Measurements from ENCODE around the gene ASIC5. TPM values are rescaled to one million over a fixed set of nuclear protein-coding genes. Genes with fewer than 3 reads are reported as not detected.
"Not testable (repeated sequence)": the region's sequence is repeated elsewhere in the genome, so short reads cannot be mapped to it uniquely, and the experiment has no call there.

Gene ASIC5
- total RNA-seq, 2 experiments from 2014 or later = not detected

GRCh38 chr4:155898371-155898770, 32.3 kb upstream of the ASIC5 start:
- H3K36me3 Mint-ChIP-seq; CTCF ChIA-PET; H3K27ac Mint-ChIP-seq; POLR2A ChIA-PET; H3K4me3 Mint-ChIP-seq; H3K4me1 Mint-ChIP-seq (ENCODE audit: low read depth); H3K27me3 Mint-ChIP-seq; intact Hi-C loops (cut with micrococcal nuclease); DNase-seq: not testable (repeated sequence)
- peaks cover 13% of the 10 kb centered on the region for H3K9me3 Mint-ChIP-seq

DNA sequence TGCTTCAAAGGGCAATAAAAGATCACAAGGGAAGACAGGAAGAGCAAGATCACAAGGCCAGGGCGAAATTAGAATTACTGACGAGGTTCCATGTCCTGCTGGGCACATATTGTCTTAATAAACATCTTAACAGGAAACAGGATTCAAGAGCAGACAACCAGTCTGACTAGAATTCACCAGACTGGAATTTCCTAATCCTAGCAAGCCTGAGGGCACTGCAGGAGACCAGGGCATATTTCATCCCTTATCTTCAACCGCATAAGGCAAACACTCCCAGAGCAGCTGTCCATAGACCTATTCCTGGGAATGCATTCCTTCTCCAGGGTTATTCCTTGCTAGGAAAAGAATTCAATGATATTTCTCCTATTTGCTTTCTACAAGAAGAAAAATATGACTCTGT, 25.0 kb upstream of the ASIC5 start:
- H3K4me3 Mint-ChIP-seq = no peak overlapping the region
- peaks cover 12% of the 10 kb centered on the region for H3K27me3 Mint-ChIP-seq
- POLR2A ChIA-PET = no interaction called here
- DNase-seq = no peak
- peaks cover 4% of the 10 kb centered on the region for H3K9me3 Mint-ChIP-seq
- no peak overlapping the region for H3K27ac Mint-ChIP-seq
- H3K36me3 Mint-ChIP-seq = no peaks in the 10 kb centered on the region
- intact Hi-C loops (cut with micrococcal nuclease) = no loop called here
- H3K4me1 Mint-ChIP-seq (ENCODE audit: low read depth) = no peaks in the 10 kb centered on the region
- CTCF ChIA-PET = no interaction called here

DNA sequence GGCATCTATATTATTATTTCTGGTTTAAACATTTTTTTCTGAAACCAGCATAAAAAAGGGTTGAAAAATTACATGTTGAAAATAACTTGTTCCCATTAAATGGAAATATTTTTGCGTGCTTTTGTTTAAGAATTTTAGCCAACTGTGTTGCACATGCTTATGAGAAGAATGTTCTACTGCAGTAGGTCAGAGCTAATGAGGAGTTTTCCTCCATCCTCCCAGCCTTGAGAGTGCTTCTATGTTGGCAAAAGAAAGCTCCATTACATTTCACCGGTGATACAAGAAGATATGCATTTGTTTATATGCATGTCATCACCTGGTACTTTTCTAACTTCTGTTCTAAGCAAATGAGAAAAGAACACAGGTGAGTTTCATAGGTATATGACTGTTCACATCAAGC, 23.9 kb upstream of the ASIC5 start:
- intact Hi-C loops (cut with micrococcal nuclease) = no loop called here
- CTCF ChIA-PET = no interaction called here
- no peaks in the 10 kb centered on the region for H3K36me3 Mint-ChIP-seq
- no peak for DNase-seq
- H3K27me3 Mint-ChIP-seq = peaks cover 10% of the 10 kb centered on the region
- H3K9me3 Mint-ChIP-seq = no peaks in the 10 kb centered on the region
- POLR2A ChIA-PET = no interaction called here
- no peak overlapping the region for H3K27ac Mint-ChIP-seq
- no peaks in the 10 kb centered on the region for H3K4me1 Mint-ChIP-seq (ENCODE audit: low read depth)
- no peak overlapping the region for H3K4me3 Mint-ChIP-seq

- no peaks in the 10 kb centered on the region for H3K9me3 Mint-ChIP-seq
- no peaks in the 10 kb centered on the region for H3K4me1 Mint-ChIP-seq (ENCODE audit: low read depth)
- intact Hi-C loops (cut with micrococcal nuclease) = no loop called here
- H3K4me3 Mint-ChIP-seq = no peak overlapping the region
- ChIA-PET CTCF (no interaction called here), POLR2A (no interaction called here)
- DNase-seq = no peak
- no peaks in the 10 kb centered on the region for H3K36me3 Mint-ChIP-seq
- no peak overlapping the region for H3K27ac Mint-ChIP-seq
- H3K27me3 Mint-ChIP-seq = peaks cover 10% of the 10 kb centered on the region
Measured at GRCh38 chr4:155889031-155889793, 23.1 kb upstream of the ASIC5 start.

- no peaks in the 10 kb centered on the region for H3K4me1 Mint-ChIP-seq (ENCODE audit: low read depth)
- H3K27ac Mint-ChIP-seq = no peak overlapping the region
- POLR2A ChIA-PET = no interaction called here
- H3K4me3 Mint-ChIP-seq = no peak overlapping the region
- H3K36me3 Mint-ChIP-seq = no peaks in the 10 kb centered on the region
- CTCF ChIA-PET = no interaction called here
- peaks cover 10% of the 10 kb centered on the region for H3K27me3 Mint-ChIP-seq
- no peaks in the 10 kb centered on the region for H3K9me3 Mint-ChIP-seq
- intact Hi-C loops (cut with micrococcal nuclease) = no loop called here
- DNase-seq = no peak
Measured at GRCh38 chr4:155887847-155888570, 21.9 kb upstream of the ASIC5 start.

- peaks cover 10% of the 10 kb centered on the region for H3K27me3 Mint-ChIP-seq
- intact Hi-C loops (cut with micrococcal nuclease) = no loop called here
- ChIA-PET POLR2A (no interaction called here), CTCF (no interaction called here)
- H3K36me3 Mint-ChIP-seq = no peaks in the 10 kb centered on the region
- DNase-seq = no peak
- H3K27ac Mint-ChIP-seq = no peak overlapping the region
- no peak overlapping the region for H3K4me3 Mint-ChIP-seq
- no peaks in the 10 kb centered on the region for H3K4me1 Mint-ChIP-seq (ENCODE audit: low read depth)
- no peaks in the 10 kb centered on the region for H3K9me3 Mint-ChIP-seq
Measured at GRCh38 chr4:155887045-155887444, 21.0 kb upstream of the ASIC5 start.

- Mint-ChIP-seq H3K27me3 (peaks cover 5% of the 10 kb centered on the region), H3K27ac (no peak overlapping the region), H3K4me1 (ENCODE audit: low read depth) (no peaks in the 10 kb centered on the region), H3K4me3 (no peak overlapping the region), H3K36me3 (no peaks in the 10 kb centered on the region), H3K9me3 (no peaks in the 10 kb centered on the region)
- no peak for DNase-seq
- ChIA-PET CTCF (no interaction called here), POLR2A (no interaction called here)
- intact Hi-C loops (cut with micrococcal nuclease) = no loop called here
Measured at GRCh38 chr4:155885666-155886065, 19.6 kb upstream of the ASIC5 start.

DNA sequence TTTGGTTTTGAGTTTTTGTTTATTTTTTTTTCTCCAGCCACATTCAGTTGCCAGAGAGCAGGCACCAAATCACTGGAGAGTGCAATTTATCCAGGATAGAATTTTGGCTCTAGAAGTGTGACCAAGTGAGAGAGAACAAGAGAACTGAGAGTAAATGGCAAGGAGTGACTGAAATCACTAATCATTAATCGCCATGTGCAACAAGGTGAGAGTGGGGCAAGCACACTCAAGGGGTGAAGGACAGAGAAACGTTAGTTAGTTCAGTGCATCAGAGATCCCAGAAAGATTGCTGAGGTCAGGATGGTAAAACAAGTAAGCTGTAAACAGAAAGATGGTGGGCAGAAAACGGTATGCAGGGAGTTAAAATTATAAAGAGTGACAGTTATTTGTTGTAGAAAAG, 17.8 kb upstream of the ASIC5 start:
- Mint-ChIP-seq H3K27me3 (no peaks in the 10 kb centered on the region), H3K36me3 (no peaks in the 10 kb centered on the region), H3K9me3 (no peaks in the 10 kb centered on the region), H3K27ac (no peak overlapping the region), H3K4me1 (ENCODE audit: low read depth) (no peaks in the 10 kb centered on the region), H3K4me3 (no peak overlapping the region)
- CTCF ChIA-PET = no interaction called here
- no peak for DNase-seq
- intact Hi-C loops (cut with micrococcal nuclease) = no loop called here
- POLR2A ChIA-PET = no interaction called here

GRCh38 chr4:155881555-155881954, 15.5 kb upstream of the ASIC5 start:
- no peaks in the 10 kb centered on the region for H3K36me3 Mint-ChIP-seq
- intact Hi-C loops (cut with micrococcal nuclease) = no loop called here
- no peak overlapping the region for H3K27ac Mint-ChIP-seq
- DNase-seq = no peak
- POLR2A ChIA-PET = no interaction called here
- no peak overlapping the region for H3K4me3 Mint-ChIP-seq
- CTCF ChIA-PET = interaction anchor here (0.9 kb wide), 1 partner anchor 36 kb away, joined by 3 read pairs; no protein-coding TSS in a partner anchor
- H3K9me3 Mint-ChIP-seq = no peaks in the 10 kb centered on the region
- no peaks in the 10 kb centered on the region for H3K27me3 Mint-ChIP-seq
- H3K4me1 Mint-ChIP-seq (ENCODE audit: low read depth) = no peaks in the 10 kb centered on the region

DNA sequence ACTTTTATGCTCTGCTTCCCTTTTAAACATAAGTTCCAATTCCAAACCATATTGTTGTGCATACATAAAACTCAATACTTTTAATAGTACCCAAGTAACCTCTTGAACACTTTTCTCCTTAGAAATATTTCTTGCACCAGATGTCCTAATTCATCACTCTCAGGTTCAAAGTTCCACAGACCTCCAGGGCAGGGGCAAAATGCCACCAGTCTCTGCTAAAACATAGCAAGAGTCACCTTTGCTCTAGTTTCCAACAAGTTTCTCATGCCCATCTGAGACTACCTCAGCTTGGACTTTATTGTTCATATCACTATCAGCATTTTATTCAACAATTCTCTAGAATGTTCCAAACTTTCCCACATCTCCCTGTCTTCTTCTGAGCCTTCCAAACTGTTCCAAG, 13.7 kb upstream of the ASIC5 start:
- ChIA-PET CTCF (no interaction called here), POLR2A (no interaction called here)
- H3K4me1 Mint-ChIP-seq (ENCODE audit: low read depth) = no peaks in the 10 kb centered on the region
- H3K27ac Mint-ChIP-seq = no peak overlapping the region
- DNase-seq = no peak
- no peaks in the 10 kb centered on the region for H3K27me3 Mint-ChIP-seq
- no peaks in the 10 kb centered on the region for H3K36me3 Mint-ChIP-seq
- H3K9me3 Mint-ChIP-seq = no peaks in the 10 kb centered on the region
- intact Hi-C loops (cut with micrococcal nuclease) = no loop called here
- H3K4me3 Mint-ChIP-seq = no peak overlapping the region

DNA sequence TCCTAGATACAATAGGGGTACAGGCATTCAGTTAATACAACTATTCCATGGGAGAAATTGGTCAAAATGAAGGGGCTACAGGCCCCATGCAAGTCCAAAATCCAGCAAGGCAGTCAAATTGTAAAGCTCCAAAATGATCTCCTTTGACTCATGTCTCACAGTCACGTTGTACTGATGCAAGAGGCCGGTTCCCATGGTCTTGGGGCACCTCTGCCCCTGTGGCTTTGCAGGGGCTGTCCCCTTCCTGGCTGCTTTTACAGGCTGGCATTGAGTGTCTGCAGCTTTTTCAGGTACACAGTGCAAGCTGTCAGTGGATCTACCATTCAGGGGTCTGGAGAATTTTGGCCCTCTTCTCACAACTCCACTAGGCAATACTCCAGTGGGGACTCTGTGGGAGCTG, 12.5 kb upstream of the ASIC5 start:
- POLR2A ChIA-PET = no interaction called here
- H3K4me3 Mint-ChIP-seq = no peak overlapping the region
- H3K4me1 Mint-ChIP-seq (ENCODE audit: low read depth) = no peaks in the 10 kb centered on the region
- H3K36me3 Mint-ChIP-seq = no peaks in the 10 kb centered on the region
- no peaks in the 10 kb centered on the region for H3K27me3 Mint-ChIP-seq
- CTCF ChIA-PET = no interaction called here
- no peaks in the 10 kb centered on the region for H3K9me3 Mint-ChIP-seq
- intact Hi-C loops (cut with micrococcal nuclease) = no loop called here
- no peak overlapping the region for H3K27ac Mint-ChIP-seq
- no peak for DNase-seq

DNA sequence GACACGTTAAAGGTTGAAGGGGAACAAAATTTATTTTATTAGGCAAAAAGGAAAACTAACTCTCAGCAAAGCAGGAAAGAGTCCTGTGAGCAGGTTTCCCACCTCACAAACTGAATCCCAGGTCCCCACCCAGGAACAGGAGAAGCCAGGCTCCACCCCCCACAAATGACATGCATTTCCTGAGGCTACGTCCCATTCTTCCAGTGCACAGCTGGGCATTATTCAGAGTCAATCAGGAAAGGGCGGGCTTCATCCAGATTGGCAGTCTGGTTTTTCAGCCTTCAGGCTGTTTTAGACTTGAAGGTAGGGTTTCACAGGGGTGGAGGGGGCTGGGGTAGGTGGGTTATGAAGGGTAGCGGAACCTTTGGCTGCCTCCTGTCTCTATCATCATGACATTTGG, 11.9 kb upstream of the ASIC5 start:
- POLR2A ChIA-PET = no interaction called here
- Mint-ChIP-seq H3K4me1 (ENCODE audit: low read depth) (no peaks in the 10 kb centered on the region), H3K27me3 (no peaks in the 10 kb centered on the region), H3K4me3 (no peak overlapping the region), H3K9me3 (no peaks in the 10 kb centered on the region), H3K27ac (no peak overlapping the region), H3K36me3 (no peaks in the 10 kb centered on the region)
- intact Hi-C loops (cut with micrococcal nuclease) = no loop called here
- CTCF ChIA-PET = no interaction called here
- DNase-seq = no peak

- Mint-ChIP-seq H3K4me1 (ENCODE audit: low read depth) (no peaks in the 10 kb centered on the region), H3K36me3 (no peaks in the 10 kb centered on the region), H3K27ac (no peak overlapping the region), H3K9me3 (no peaks in the 10 kb centered on the region), H3K27me3 (no peaks in the 10 kb centered on the region), H3K4me3 (no peak overlapping the region)
- DNase-seq = no peak
- intact Hi-C loops (cut with micrococcal nuclease) = no loop called here
- ChIA-PET CTCF (interaction anchor here (0.7 kb wide), 1 partner anchor 11 kb away, joined by 5 read pairs; no protein-coding TSS in a partner anchor), POLR2A (no interaction called here)
Measured at GRCh38 chr4:155875878-155876277, 9.8 kb upstream of the ASIC5 start.
